CD4-positive, alpha-beta T cell (primary cell): ENCODE results near the gene PHLDB1. TPM values are rescaled to one million over a fixed set of nuclear protein-coding genes. Genes with fewer than 3 reads are reported as not detected.

Source experiments
- ATAC-seq: fragments of 200-7000 bp; cut with Tn5 transposase; one replicate; pipeline ENCODE4 v1.10.0; 2022; ENCODE audit warnings: mild to moderate bottlenecking; ENCODE audit not compliant: poor library complexity
- CTCF ChIA-PET: fragments of 350-600 bp; sonication (Branson Sonifier 250); formaldehyde crosslinking; loops from one replicate; lab custom pipeline; 2021; ENCODE audit warnings: antibody characterized with exemption, inconsistent platforms; lab: Charles Lee
- POLR2A ChIA-PET: fragments of 350-600 bp; sonication (Branson Sonifier 250); formaldehyde crosslinking; loops from one replicate; lab custom pipeline; 2021; ENCODE audit warnings: antibody characterized with exemption, inconsistent platforms; lab: Charles Lee
- DNase-seq, 14 experiments: peaks; one replicate each; pipeline ENCODE4 v3.0.0-alpha.2; 2013 to 2020; ENCODE audit warnings: mixed read lengths in 2 of 14
- H3K27ac ChIP-seq, 2 donors: one replicate each; pipeline versions ENCODE4 v1.5.1 to v1.7.0; 2013; ENCODE audit warnings: low read length in 2 of 2, low read depth in 1 of 2, mild to moderate bottlenecking in 1 of 2
- H3K27me3 ChIP-seq, 2 experiments: 1 replicate in 1 of 2; 2 replicates in 1 of 2; pipeline versions ENCODE4 v1.6.1 to v1.7.0; 2013; ENCODE audit warnings: low read length in 2 of 2, control low read depth in 1 of 2, mild to moderate bottlenecking in 1 of 2, moderate library complexity in 1 of 2; ENCODE audit not compliant: insufficient read depth in 2 of 2, control insufficient read depth in 1 of 2
- H3K36me3 ChIP-seq: one replicate; pipeline ENCODE4 v1.6.1; 2013; ENCODE audit warnings: low read length, control low read depth; ENCODE audit not compliant: insufficient read depth
- H3K4me1 ChIP-seq: one replicate; pipeline ENCODE4 v1.6.1; 2013; ENCODE audit warnings: low read length, control low read depth; ENCODE audit not compliant: insufficient read depth
- H3K4me3 ChIP-seq: one replicate; pipeline ENCODE4 v1.5.1; 2013; ENCODE audit warnings: mild to moderate bottlenecking, low read length, moderate library complexity
- H3K9me3 ChIP-seq, 2 experiments: 1 replicate in 1 of 2; 2 replicates in 1 of 2; pipeline versions ENCODE4 v1.6.1 to v1.7.0; 2013; ENCODE audit warnings: low read length in 2 of 2, mild to moderate bottlenecking in 2 of 2, control low read depth in 1 of 2, moderate library complexity in 1 of 2; ENCODE audit not compliant: control insufficient read depth in 1 of 2, insufficient read depth in 1 of 2
- H3K27ac Mint-ChIP-seq: one replicate; pipeline ENCODE4 v1.8.0; 2020; ENCODE audit warnings: mixed read lengths
- H3K27me3 Mint-ChIP-seq: one replicate; pipeline ENCODE4 v1.8.0; 2021; ENCODE audit warnings: mixed read lengths
- H3K36me3 Mint-ChIP-seq: one replicate; pipeline ENCODE4 v1.8.0; 2021; ENCODE audit warnings: low read depth, mixed read lengths
- H3K4me1 Mint-ChIP-seq: one replicate; pipeline ENCODE4 v1.8.0; 2021; ENCODE audit warnings: low read depth, mixed read lengths
- H3K4me3 Mint-ChIP-seq: one replicate; pipeline ENCODE4 v1.8.0; 2020; ENCODE audit warnings: mild to moderate bottlenecking, mixed read lengths
- H3K9me3 Mint-ChIP-seq: one replicate; pipeline ENCODE4 v1.8.0; 2020; ENCODE audit warnings: mixed read lengths
- intact Hi-C, 2 experiments: fragments of 100-400 bp; cut with DNase I in 1 of 2; cut with micrococcal nuclease in 1 of 2; formaldehyde crosslinking; loops; one replicate each; pipeline versions ENCODE4 v1.15.1 to v1.9.0; 2023 to 2025; cut with DNase I, micrococcal nuclease
- total RNA-seq, 174 experiments: library from RNA in 2 of 174; stranded (reverse) in 2 of 174; gene quantifications; one replicate each; pipeline ENCODE4 v1.2.3 and lab custom pipeline; 2021 to 2026
- TF ChIP-seq, protein P1 (sequence below): fragments of 200-600 bp; IDR thresholded peaks from one replicate; pipeline ENCODE4 v1.8.0; 2022; ENCODE audit warnings: antibody characterized with exemption, mild to moderate bottlenecking

PHLDB1 gene
- total RNA-seq, 2 experiments from 2014 or later: 1.8 to 2.3 TPM

DNA sequence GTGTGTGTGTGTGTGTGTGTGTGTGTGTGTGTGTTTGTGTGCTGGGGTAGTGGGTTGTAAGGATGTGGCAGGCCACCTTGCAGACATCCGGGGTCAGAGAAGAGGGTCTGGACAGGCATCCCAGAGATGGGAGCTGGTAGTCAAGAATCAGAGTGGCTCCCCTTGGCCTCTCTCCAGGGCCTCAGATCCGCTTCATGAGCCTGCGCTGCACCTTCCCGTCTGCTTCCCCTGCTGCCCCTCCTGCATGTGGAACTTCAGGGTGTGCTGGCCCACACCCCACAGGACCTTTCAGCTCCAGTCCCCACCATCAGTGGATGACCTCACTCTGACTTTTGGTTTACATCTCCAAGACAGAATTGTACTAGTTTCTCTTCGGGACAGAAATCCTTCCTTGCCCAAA, 40.9 kb downstream of the PHLDB1 start:
- H3K9me3 ChIP-seq: no peaks in the 10 kb centered on the region
- Mint-ChIP-seq H3K27me3 (no peaks in the 10 kb centered on the region), H3K27ac (no peak overlapping the region), H3K4me1 (peaks cover 12% of the 10 kb centered on the region), H3K9me3 (no peaks in the 10 kb centered on the region), H3K36me3 (no peaks in the 10 kb centered on the region), H3K4me3 (no peak overlapping the region)
- H3K4me1 ChIP-seq: peaks cover 6% of the 10 kb centered on the region
- H3K4me3 ChIP-seq: no peak overlapping the region
- TF ChIP-seq, protein P1, sequence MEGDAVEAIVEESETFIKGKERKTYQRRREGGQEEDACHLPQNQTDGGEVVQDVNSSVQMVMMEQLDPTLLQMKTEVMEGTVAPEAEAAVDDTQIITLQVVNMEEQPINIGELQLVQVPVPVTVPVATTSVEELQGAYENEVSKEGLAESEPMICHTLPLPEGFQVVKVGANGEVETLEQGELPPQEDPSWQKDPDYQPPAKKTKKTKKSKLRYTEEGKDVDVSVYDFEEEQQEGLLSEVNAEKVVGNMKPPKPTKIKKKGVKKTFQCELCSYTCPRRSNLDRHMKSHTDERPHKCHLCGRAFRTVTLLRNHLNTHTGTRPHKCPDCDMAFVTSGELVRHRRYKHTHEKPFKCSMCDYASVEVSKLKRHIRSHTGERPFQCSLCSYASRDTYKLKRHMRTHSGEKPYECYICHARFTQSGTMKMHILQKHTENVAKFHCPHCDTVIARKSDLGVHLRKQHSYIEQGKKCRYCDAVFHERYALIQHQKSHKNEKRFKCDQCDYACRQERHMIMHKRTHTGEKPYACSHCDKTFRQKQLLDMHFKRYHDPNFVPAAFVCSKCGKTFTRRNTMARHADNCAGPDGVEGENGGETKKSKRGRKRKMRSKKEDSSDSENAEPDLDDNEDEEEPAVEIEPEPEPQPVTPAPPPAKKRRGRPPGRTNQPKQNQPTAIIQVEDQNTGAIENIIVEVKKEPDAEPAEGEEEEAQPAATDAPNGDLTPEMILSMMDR: no peak
- ATAC-seq (no peak), DNase-seq (no peak)
- POLR2A ChIA-PET: no interaction called here
- H3K27ac ChIP-seq: no peak overlapping the region
- CTCF ChIA-PET: no interaction called here
- intact Hi-C loops: no loop called here
- peaks cover 2% of the 10 kb centered on the region for H3K36me3 ChIP-seq
- H3K27me3 ChIP-seq: no peaks in the 10 kb centered on the region

DNA sequence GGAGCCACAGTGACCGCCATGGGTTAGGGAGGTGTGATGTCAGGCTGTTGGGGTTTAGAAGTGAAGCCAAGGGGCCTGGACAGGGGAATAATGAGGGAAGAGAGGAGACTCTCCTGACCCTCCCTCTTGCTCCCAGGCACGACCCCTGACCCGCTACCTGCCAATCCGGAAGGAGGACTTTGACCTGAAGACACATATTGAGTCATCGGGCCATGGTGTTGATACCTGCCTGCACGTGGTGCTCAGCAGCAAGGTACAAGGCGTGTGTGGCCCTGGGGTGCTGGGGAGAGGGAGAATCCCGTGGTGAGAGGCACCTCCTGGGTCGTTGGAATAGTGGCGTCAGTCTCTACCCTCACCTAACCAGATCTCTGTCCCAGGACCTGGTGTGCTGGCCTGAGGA, 42.5 kb downstream of the PHLDB1 start:
- no peak overlapping the region for H3K27ac ChIP-seq
- DNase-seq (no peak), ATAC-seq (no peak)
- Mint-ChIP-seq H3K9me3 (no peaks in the 10 kb centered on the region), H3K27me3 (no peaks in the 10 kb centered on the region), H3K27ac (no peak overlapping the region), H3K4me3 (no peak overlapping the region), H3K36me3 (no peaks in the 10 kb centered on the region), H3K4me1 (peaks cover 12% of the 10 kb centered on the region)
- H3K9me3 ChIP-seq: no peaks in the 10 kb centered on the region
- TF ChIP-seq, protein P1: no peak
- no peak overlapping the region for H3K4me3 ChIP-seq
- peaks cover 2% of the 10 kb centered on the region for H3K36me3 ChIP-seq
- ChIA-PET POLR2A (no interaction called here), CTCF (no interaction called here)
- no peaks in the 10 kb centered on the region for H3K27me3 ChIP-seq
- intact Hi-C loops: no loop called here
- peaks cover 6% of the 10 kb centered on the region for H3K4me1 ChIP-seq

DNA sequence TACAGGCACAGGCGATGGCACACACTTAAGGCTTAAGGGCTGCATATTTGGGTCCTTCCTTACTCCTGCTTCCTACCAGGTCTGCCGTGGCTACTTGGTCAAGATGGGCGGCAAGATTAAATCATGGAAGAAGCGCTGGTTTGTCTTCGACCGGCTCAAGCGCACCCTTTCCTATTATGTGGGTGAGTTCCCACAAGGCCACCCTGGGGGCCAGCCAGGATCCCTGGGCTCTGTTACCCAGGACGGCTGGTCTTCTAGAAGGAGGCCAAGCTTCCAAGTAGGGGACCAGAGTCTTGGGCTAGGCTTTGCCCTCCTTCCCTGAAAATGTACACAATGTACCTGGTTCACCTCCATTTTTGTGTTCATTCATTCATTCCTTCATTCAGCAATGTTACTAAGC, 43.0 kb downstream of the PHLDB1 start:
- Histone ChIP-seq H3K27ac (no peak overlapping the region), H3K4me3 (no peak overlapping the region), H3K27me3 (no peaks in the 10 kb centered on the region), H3K9me3 (no peaks in the 10 kb centered on the region), H3K4me1 (peaks cover 6% of the 10 kb centered on the region), H3K36me3 (peaks cover 2% of the 10 kb centered on the region)
- TF ChIP-seq, protein P1: no peak
- Mint-ChIP-seq H3K27me3 (no peaks in the 10 kb centered on the region), H3K4me3 (no peak overlapping the region), H3K4me1 (peaks cover 12% of the 10 kb centered on the region), H3K9me3 (no peaks in the 10 kb centered on the region), H3K36me3 (no peaks in the 10 kb centered on the region), H3K27ac (no peak overlapping the region)
- ATAC-seq (no peak), DNase-seq (no peak)
- ChIA-PET POLR2A (no interaction called here), CTCF (no interaction called here)
- intact Hi-C loops: no loop called here
